Urinary bladder (tissue), 4 donors: ENCODE results near the gene LOX. TPM values are rescaled to one million over a fixed set of nuclear protein-coding genes. Genes with fewer than 3 reads are reported as not detected.

Source experiments
- DNase-seq: peaks from one replicate; pipeline ENCODE4 v3.0.0-alpha.2; 2015; ENCODE audit errors: extremely low spot score
- H3K27ac ChIP-seq: one replicate; pipeline ENCODE4 v1.5.1; 2013; ENCODE audit warnings: low read depth, mild to moderate bottlenecking, moderate library complexity
- H3K36me3 ChIP-seq: one replicate; pipeline ENCODE4 v1.6.1; 2013; ENCODE audit warnings: mild to moderate bottlenecking, moderate library complexity; ENCODE audit not compliant: insufficient read depth
- H3K4me1 ChIP-seq: one replicate; pipeline ENCODE4 v1.6.1; 2013; ENCODE audit warnings: mild to moderate bottlenecking, moderate library complexity; ENCODE audit not compliant: insufficient read depth
- H3K4me3 ChIP-seq: one replicate; pipeline ENCODE4 v1.5.1; 2013; ENCODE audit warnings: low read depth, low read length
- WGBS: extraction: QIAGEN DNeasy Blood & Tissue Kit; methylation state at CpG from one replicate; pipeline ENCODE4 v1.1.7; 2013; 5-methylcytosine and 5-hydroxymethylcytosine counted together
- polyA plus RNA-seq: library from polyadenylated mRNA; stranded (reverse); fragments of 200-250 nt; gene quantifications from one replicate; pipeline ENCODE4 v1.2.3, GENCODE V29; 2013
- total RNA-seq: library from RNA; depleted of rRNA; stranded (reverse); fragments of >200 nt; gene quantifications from one replicate; pipeline ENCODE4 v1.2.3, GENCODE V29; 2014
- donor health status: healthy with polysubstance abuse.
- donor health status: healthy.

LOX gene
- total and polyA plus RNA-seq, 2 donors, result 15.0 to 158 TPM

- 60% methylated on average over 6 of the region's 6 CpGs for WGBS
- H3K36me3 ChIP-seq, result peaks cover 1% of the 10 kb centered on the region
- H3K4me3 ChIP-seq, result no peak overlapping the region
- DNase-seq, result no peak
- H3K27ac ChIP-seq, result no peak overlapping the region
- no peaks in the 10 kb centered on the region for H3K4me1 ChIP-seq
These were observed 63.7 kb downstream of the LOX start for GRCh38 chr5:122014236-122014935.

Other genes with a start within 250 kb of the LOX start
- not detected for gene FTMT, start 226.4 kb downstream of the LOX start, total RNA-seq
- not detected for gene FTMT, start 226.4 kb downstream of the LOX start, polyA plus RNA-seq
- 33.5 TPM for gene SRFBP1, start 116.3 kb downstream of the LOX start, total RNA-seq
- 5.8 TPM for gene SRFBP1, start 116.3 kb downstream of the LOX start, polyA plus RNA-seq
- 0.21 TPM for gene ZNF474, start 51.3 kb upstream of the LOX start, total RNA-seq
- 0.13 TPM for gene ZNF474, start 51.3 kb upstream of the LOX start, polyA plus RNA-seq
- gene SNCAIP, start 234.0 kb upstream of the LOX start, total RNA-seq, result 22.2 TPM
- 1.6 TPM for gene SNCAIP, start 234.0 kb upstream of the LOX start, polyA plus RNA-seq